SK-N-SH (cell line): ENCODE data around the gene IDUA. TPM values are rescaled to one million over a fixed set of nuclear protein-coding genes. Genes with fewer than 3 reads are reported as not detected.

ENCODE experiments used
- CTCF ChIA-PET: fragments of 300-600, 350-600 bp; formaldehyde crosslinking; extraction: SDS; loops from one replicate; lab custom pipeline; 2021; lab: Yijun Ruan, JAX
- POLR2A ChIA-PET: fragments of 350-600 bp; sonication (Branson Sonifier 250); formaldehyde crosslinking; extraction: SDS; loops from one replicate; lab custom pipeline; 2020; ENCODE audit warnings: antibody characterized with exemption, inconsistent platforms; lab: Yijun Ruan, JAX
- DNase-seq: peaks from one replicate; pipeline ENCODE4 v3.0.0; 2012
- H2AFZ ChIP-seq: fragments of 200-600 bp; sonication (generic); 2 replicates; pipeline ENCODE4 v1.8.1; 2016; ENCODE audit warnings: antibody characterized with exemption, mild to moderate bottlenecking, low read depth
- H3F3A ChIP-seq: fragments of 200-600 bp; sonication (generic); replicated peaks from 2 replicates; pipeline ENCODE3; 2016; ENCODE audit warnings: antibody characterized with exemption, mild to moderate bottlenecking; ENCODE audit not compliant: insufficient read depth
- H3K27ac ChIP-seq, 2 experiments: fragments of 200-500 bp in 1 of 2; fragments of 200-600 bp in 1 of 2; sonication (Bioruptor generic) in 1 of 2; sonication (generic), shearing (Covaris generic) in 1 of 2; 2 replicates each; pipeline versions ENCODE4 v1.5.1 to v1.6.1; 2014 to 2016; ENCODE audit warnings: low read depth in 2 of 2, inconsistent platforms in 1 of 2, low read length in 1 of 2, mild to moderate bottlenecking in 1 of 2, mixed read lengths in 1 of 2
- H3K27me3 ChIP-seq: fragments of 200-600 bp; sonication (generic), shearing (Covaris generic); 2 replicates; pipeline ENCODE4 v1.6.1; 2016; ENCODE audit warnings: mixed run types; ENCODE audit not compliant: insufficient read depth
- H3K36me3 ChIP-seq, 2 experiments: fragments of 200-500 bp in 1 of 2; fragments of 200-600 bp in 1 of 2; sonication (Bioruptor generic) in 1 of 2; sonication (generic) in 1 of 2; replicated peaks in 1 of 2; 2 replicates each; pipeline versions ENCODE3 to v1.5.1; 2014 to 2016; ENCODE audit warnings: low read length in 1 of 2, mild to moderate bottlenecking in 1 of 2; ENCODE audit not compliant: insufficient read depth in 2 of 2, control insufficient read depth in 1 of 2
- H3K4me1 ChIP-seq, 2 experiments: fragments of 200-500 bp in 1 of 2; fragments of 200-600 bp in 1 of 2; sonication (Bioruptor generic) in 1 of 2; sonication (generic), shearing (Covaris generic) in 1 of 2; 2 replicates each; pipeline versions ENCODE4 v1.5.1 to v1.6.1; 2014 to 2016; ENCODE audit warnings: low read depth in 1 of 2, low read length in 1 of 2, mixed run types in 1 of 2; ENCODE audit not compliant: insufficient read depth in 2 of 2, control insufficient read depth in 1 of 2
- H3K4me2 ChIP-seq: fragments of 200-600 bp; sonication (generic), shearing (Covaris generic); 2 replicates; pipeline ENCODE4 v1.6.1; 2017; ENCODE audit warnings: mixed run types
- H3K4me3 ChIP-seq, 2 experiments: fragments of 200-500 bp in 1 of 2; fragments of 200-600 bp in 1 of 2; sonication (Bioruptor generic) in 1 of 2; sonication (generic), shearing (Covaris generic) in 1 of 2; 2 replicates each; pipeline versions ENCODE4 v1.5.1 to v1.8.1; 2014 to 2016; ENCODE audit warnings: low read depth in 2 of 2, inconsistent platforms in 1 of 2, low read length in 1 of 2, mild to moderate bottlenecking in 1 of 2, mixed read lengths in 1 of 2, moderate library complexity in 1 of 2
- H3K79me2 ChIP-seq: fragments of 200-600 bp; sonication (generic); 2 replicates; pipeline ENCODE4 v1.8.1; 2017; ENCODE audit warnings: mild to moderate bottlenecking; ENCODE audit not compliant: insufficient read depth
- H3K9ac ChIP-seq: fragments of 200-600 bp; sonication (generic); 2 replicates; pipeline ENCODE4 v1.6.1; 2017; ENCODE audit warnings: mixed run types
- H3K9me2 ChIP-seq: fragments of 200-600 bp; sonication (generic); 2 replicates; pipeline ENCODE4 v1.6.1; 2017; ENCODE audit warnings: mixed run types
- H3K9me3 ChIP-seq: fragments of 200-600 bp; sonication (generic); 2 replicates; pipeline ENCODE4 v1.6.1; 2017; ENCODE audit warnings: mixed run types, mild to moderate bottlenecking, moderate library complexity
- H4K20me1 ChIP-seq: fragments of 200-600 bp; sonication (generic); 2 replicates; pipeline ENCODE4 v1.6.1; 2017; ENCODE audit warnings: mild to moderate bottlenecking, mixed run types; ENCODE audit not compliant: insufficient read depth
- EP300 ChIP-seq, 2 experiments: IDR thresholded peaks; 2 replicates each; pipeline versions ENCODE4 v1.4.0 to v1.6.1; 2012; ENCODE audit warnings: borderline replicate concordance in 1 of 2, low read depth in 1 of 2, low read length in 1 of 2
- FOXJ3 ChIP-seq: sonication (generic); formaldehyde crosslinking; IDR thresholded peaks from 2 replicates; pipeline ENCODE4 v1.5.1; 2020; ENCODE audit warnings: mild to moderate bottlenecking, missing genetic modification reagents
- GABPA ChIP-seq: IDR thresholded peaks from 2 replicates; pipeline ENCODE4 v1.4.0; 2012; ENCODE audit warnings: low read depth, mild to moderate bottlenecking
- JUND ChIP-seq: IDR thresholded peaks from 2 replicates; pipeline ENCODE4 v1.4.0; 2012
- MEF2A ChIP-seq: IDR thresholded peaks from 2 replicates; pipeline ENCODE4 v1.4.0; 2012; ENCODE audit warnings: low read depth, borderline replicate concordance
- MXI1 ChIP-seq: IDR thresholded peaks from 2 replicates; pipeline ENCODE4 v1.6.1; 2012; ENCODE audit warnings: mild to moderate bottlenecking, low read depth, low read length, improper control_type of control experiment
- POLR2AphosphoS5 ChIP-seq: IDR thresholded peaks from 2 replicates; pipeline ENCODE4 v1.6.1; 2012; ENCODE audit warnings: low read depth, low read length
- RCOR1 ChIP-seq: fragments of 150-350 bp; IDR thresholded peaks from 2 replicates; pipeline ENCODE4 v1.6.1; 2017; ENCODE audit warnings: antibody characterized with exemption, low read length
- RFX5 ChIP-seq: IDR thresholded peaks from 2 replicates; pipeline ENCODE4 v1.6.1; 2012; ENCODE audit warnings: mild to moderate bottlenecking, improper control_type of control experiment, low read length
- RXRA ChIP-seq: IDR thresholded peaks from 2 replicates; pipeline ENCODE4 v1.4.0; 2012; ENCODE audit warnings: low read depth, mild to moderate bottlenecking, borderline replicate concordance
- SMC3 ChIP-seq: IDR thresholded peaks from 2 replicates; pipeline ENCODE4 v1.6.1; 2012; ENCODE audit warnings: low read depth, low read length, improper control_type of control experiment
- TAF1 ChIP-seq: IDR thresholded peaks from 2 replicates; pipeline ENCODE4 v1.6.1; 2012; ENCODE audit warnings: low read depth, mild to moderate bottlenecking, low read length, moderate library complexity, borderline replicate concordance
- TCF12 ChIP-seq: IDR thresholded peaks from 2 replicates; pipeline ENCODE4 v1.4.0; 2012
- TEAD4 ChIP-seq: IDR thresholded peaks from 2 replicates; pipeline ENCODE4 v1.4.0; 2012; ENCODE audit warnings: mild to moderate bottlenecking, borderline replicate concordance; ENCODE audit not compliant: insufficient read depth
- YY1 ChIP-seq: IDR thresholded peaks from 2 replicates; pipeline ENCODE4 v1.4.0; 2012; ENCODE audit warnings: low read depth, mild to moderate bottlenecking
- WGBS: methylation state at CpG from one replicate; pipeline ENCODE4 v1.1.6; 2017; ENCODE audit warnings: low lambda C conversion rate; 5-methylcytosine and 5-hydroxymethylcytosine counted together
- polyA plus RNA-seq, 3 experiments: library from polyadenylated mRNA; depleted of rRNA; stranded (reverse); fragments of >200 nt; gene quantifications; 2 replicates each; pipeline ENCODE4 v1.2.3, GENCODE V29; 2012
- TF ChIP-seq, protein P1 (sequence below): IDR thresholded peaks from 2 replicates; pipeline ENCODE4 v1.6.1; 2012; ENCODE audit warnings: mild to moderate bottlenecking, low read depth, low read length, moderate library complexity
- TF ChIP-seq, protein P2 (sequence below): IDR thresholded peaks from 2 replicates; pipeline ENCODE4 v1.4.0; 2012; ENCODE audit warnings: low read depth, borderline replicate concordance
- TF ChIP-seq, protein P3 (sequence below): IDR thresholded peaks from 2 replicates; pipeline ENCODE4; 2012
- TF ChIP-seq, protein P4 (sequence below): fragments of 150-350 bp; IDR thresholded peaks from 2 replicates; pipeline ENCODE4 v1.6.1; 2017; ENCODE audit warnings: antibody characterized with exemption, low read length, low read depth, borderline replicate concordance
- TF ChIP-seq, protein P5 (sequence below): fragments of 200-600 bp; sonication (generic); IDR thresholded peaks from 2 replicates; pipeline ENCODE4 v1.6.1; 2017; ENCODE audit warnings: antibody characterized with exemption, mild to moderate bottlenecking, moderate library complexity

Gene IDUA
- polyA plus RNA-seq, 1 of the 3 experiments (the other 2 are of a cell fraction) = 24.4 TPM

DNA sequence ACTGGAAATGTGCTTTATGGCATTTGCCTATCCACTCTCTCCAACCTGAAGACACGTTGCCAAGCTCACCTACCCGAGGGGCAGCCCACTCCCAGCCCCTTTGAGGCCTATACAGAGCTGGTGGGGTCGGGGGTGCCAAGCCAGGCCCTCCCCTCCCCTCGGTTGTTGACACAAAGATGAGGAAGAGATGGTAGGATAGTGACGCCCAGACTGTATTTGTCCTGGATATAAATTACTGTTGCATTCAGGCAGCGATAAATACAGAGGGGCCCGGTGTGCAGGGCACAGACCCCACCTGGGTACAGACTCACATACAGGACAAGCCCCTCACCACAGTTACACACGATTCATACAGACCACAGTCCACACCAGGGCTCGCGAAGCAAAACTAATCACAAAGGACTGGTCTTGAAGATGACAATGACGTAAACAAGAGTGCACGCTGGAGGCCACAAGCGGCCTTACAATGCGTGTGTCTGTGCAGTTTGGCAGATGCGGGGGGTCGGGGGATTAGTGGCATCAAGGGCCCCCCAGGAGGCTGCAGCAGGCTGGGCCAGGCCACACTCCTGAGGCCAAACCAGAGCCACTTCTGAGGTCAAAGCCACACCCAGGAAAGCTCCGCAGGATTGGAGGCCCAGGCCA is 28.0 kb upstream of the IDUA start (continued):
- TF ChIP-seq, protein P1, sequence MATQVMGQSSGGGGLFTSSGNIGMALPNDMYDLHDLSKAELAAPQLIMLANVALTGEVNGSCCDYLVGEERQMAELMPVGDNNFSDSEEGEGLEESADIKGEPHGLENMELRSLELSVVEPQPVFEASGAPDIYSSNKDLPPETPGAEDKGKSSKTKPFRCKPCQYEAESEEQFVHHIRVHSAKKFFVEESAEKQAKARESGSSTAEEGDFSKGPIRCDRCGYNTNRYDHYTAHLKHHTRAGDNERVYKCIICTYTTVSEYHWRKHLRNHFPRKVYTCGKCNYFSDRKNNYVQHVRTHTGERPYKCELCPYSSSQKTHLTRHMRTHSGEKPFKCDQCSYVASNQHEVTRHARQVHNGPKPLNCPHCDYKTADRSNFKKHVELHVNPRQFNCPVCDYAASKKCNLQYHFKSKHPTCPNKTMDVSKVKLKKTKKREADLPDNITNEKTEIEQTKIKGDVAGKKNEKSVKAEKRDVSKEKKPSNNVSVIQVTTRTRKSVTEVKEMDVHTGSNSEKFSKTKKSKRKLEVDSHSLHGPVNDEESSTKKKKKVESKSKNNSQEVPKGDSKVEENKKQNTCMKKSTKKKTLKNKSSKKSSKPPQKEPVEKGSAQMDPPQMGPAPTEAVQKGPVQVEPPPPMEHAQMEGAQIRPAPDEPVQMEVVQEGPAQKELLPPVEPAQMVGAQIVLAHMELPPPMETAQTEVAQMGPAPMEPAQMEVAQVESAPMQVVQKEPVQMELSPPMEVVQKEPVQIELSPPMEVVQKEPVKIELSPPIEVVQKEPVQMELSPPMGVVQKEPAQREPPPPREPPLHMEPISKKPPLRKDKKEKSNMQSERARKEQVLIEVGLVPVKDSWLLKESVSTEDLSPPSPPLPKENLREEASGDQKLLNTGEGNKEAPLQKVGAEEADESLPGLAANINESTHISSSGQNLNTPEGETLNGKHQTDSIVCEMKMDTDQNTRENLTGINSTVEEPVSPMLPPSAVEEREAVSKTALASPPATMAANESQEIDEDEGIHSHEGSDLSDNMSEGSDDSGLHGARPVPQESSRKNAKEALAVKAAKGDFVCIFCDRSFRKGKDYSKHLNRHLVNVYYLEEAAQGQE = no peak
- TF ChIP-seq MEF2A = no peak
- no peak for TF ChIP-seq MXI1
- no peak for TF ChIP-seq TEAD4

DNA sequence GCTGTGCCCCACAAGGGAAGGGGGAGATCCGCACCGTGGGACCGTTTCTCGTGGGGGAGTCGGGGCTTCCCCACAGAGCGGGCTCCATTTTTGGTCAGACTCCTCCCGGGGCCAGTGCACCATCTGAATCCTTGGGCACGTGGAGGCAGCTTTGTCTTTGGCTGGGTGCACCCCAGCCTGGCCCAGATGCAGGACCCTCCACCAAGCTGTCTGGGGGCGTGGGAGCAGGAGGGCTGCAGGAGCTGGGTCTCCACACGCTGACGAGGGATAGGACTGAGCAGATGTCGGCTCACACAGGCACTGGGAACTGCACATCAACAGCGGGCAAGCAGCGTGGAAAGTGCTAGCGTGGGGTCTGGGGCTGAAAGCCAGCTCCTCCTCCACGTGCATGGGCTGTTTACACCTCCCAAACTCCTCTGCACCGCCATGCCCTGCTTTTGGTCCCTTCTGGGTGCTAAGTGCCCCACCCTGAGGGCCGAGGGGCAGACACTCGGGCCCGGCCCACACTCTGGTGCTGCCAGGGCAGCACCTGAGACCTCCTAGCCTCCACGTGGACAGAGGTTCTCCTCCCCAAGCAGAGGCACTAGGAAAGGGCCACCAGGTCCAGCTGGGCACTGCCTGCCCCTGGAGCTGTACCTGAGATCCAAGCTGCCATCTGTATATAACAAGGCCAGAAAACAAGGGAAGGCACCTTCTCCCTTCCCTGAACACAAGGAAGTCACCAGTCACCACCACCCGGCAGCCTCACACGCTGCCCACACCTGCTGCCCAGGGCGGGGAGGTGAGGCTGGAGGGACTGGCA is 27.3 kb upstream of the IDUA start:
- Histone ChIP-seq H3K36me3 (peaks cover 0 to 48% of the 10 kb centered on the region in 2 experiments), H3K79me2 (no peaks in the 10 kb centered on the region), H3K27me3 (no peaks in the 10 kb centered on the region), H3K4me1 (no peaks in the 10 kb centered on the region), H3K27ac (no peak overlapping the region), H3K4me2 (no peak overlapping the region), H3K9ac (no peak overlapping the region), H3F3A (no peaks in the 10 kb centered on the region), H3K9me2 (no peaks in the 10 kb centered on the region), H4K20me1 (no peaks in the 10 kb centered on the region), H3K9me3 (no peaks in the 10 kb centered on the region), H3K4me3 (no peak overlapping the region), H2AFZ (no peak overlapping the region)
- POLR2A ChIA-PET = no interaction called here
- TF ChIP-seq EP300 (IDR thresholded peaks at IDR 0.05; ENCODE audit: borderline replicate concordance in 1 of 2, low read depth in 1 of 2, low read length in 1 of 2) = no peak
- TF ChIP-seq, protein P2, sequence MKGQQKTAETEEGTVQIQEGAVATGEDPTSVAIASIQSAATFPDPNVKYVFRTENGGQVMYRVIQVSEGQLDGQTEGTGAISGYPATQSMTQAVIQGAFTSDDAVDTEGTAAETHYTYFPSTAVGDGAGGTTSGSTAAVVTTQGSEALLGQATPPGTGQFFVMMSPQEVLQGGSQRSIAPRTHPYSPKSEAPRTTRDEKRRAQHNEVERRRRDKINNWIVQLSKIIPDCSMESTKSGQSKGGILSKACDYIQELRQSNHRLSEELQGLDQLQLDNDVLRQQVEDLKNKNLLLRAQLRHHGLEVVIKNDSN = no peak
- TF ChIP-seq, protein P3, sequence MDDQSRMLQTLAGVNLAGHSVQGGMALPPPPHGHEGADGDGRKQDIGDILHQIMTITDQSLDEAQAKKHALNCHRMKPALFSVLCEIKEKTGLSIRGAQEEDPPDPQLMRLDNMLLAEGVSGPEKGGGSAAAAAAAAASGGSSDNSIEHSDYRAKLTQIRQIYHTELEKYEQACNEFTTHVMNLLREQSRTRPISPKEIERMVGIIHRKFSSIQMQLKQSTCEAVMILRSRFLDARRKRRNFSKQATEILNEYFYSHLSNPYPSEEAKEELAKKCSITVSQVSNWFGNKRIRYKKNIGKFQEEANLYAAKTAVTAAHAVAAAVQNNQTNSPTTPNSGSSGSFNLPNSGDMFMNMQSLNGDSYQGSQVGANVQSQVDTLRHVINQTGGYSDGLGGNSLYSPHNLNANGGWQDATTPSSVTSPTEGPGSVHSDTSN = no peak
- no peak for TF ChIP-seq RCOR1
- TF ChIP-seq, protein P4, sequence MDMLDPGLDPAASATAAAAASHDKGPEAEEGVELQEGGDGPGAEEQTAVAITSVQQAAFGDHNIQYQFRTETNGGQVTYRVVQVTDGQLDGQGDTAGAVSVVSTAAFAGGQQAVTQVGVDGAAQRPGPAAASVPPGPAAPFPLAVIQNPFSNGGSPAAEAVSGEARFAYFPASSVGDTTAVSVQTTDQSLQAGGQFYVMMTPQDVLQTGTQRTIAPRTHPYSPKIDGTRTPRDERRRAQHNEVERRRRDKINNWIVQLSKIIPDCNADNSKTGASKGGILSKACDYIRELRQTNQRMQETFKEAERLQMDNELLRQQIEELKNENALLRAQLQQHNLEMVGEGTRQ = no peak
- no peak for TF ChIP-seq RFX5
- no peak for TF ChIP-seq RXRA
- no peak for TF ChIP-seq TAF1
- no peak for TF ChIP-seq POLR2AphosphoS5
- no peak for TF ChIP-seq JUND
- no peak for TF ChIP-seq YY1
- no peak for TF ChIP-seq MEF2A
- no peak for TF ChIP-seq FOXJ3 (CRISPR knock-in tag)
- no peak for TF ChIP-seq SMC3
- no peak for TF ChIP-seq GABPA
- TF ChIP-seq TCF12 = no peak
- TF ChIP-seq, protein P5, sequence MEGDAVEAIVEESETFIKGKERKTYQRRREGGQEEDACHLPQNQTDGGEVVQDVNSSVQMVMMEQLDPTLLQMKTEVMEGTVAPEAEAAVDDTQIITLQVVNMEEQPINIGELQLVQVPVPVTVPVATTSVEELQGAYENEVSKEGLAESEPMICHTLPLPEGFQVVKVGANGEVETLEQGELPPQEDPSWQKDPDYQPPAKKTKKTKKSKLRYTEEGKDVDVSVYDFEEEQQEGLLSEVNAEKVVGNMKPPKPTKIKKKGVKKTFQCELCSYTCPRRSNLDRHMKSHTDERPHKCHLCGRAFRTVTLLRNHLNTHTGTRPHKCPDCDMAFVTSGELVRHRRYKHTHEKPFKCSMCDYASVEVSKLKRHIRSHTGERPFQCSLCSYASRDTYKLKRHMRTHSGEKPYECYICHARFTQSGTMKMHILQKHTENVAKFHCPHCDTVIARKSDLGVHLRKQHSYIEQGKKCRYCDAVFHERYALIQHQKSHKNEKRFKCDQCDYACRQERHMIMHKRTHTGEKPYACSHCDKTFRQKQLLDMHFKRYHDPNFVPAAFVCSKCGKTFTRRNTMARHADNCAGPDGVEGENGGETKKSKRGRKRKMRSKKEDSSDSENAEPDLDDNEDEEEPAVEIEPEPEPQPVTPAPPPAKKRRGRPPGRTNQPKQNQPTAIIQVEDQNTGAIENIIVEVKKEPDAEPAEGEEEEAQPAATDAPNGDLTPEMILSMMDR = no peak
- DNase-seq = peak; percentile 27
- CTCF ChIA-PET = no interaction called here
- WGBS = 95% methylated on average over 13 of the region's 24 CpGs
